ENCODE measurements around the gene RASGRF2. TPM values are rescaled to one million over a fixed set of nuclear protein-coding genes. Genes with fewer than 3 reads are reported as not detected.

Gene RASGRF2
- total and polyA plus RNA-seq, 2 of the 13 experiments (the other 11 are each of a cell fraction or from before 2014, with no cell fraction given) = 23.6 to 29.0 TPM

DNA sequence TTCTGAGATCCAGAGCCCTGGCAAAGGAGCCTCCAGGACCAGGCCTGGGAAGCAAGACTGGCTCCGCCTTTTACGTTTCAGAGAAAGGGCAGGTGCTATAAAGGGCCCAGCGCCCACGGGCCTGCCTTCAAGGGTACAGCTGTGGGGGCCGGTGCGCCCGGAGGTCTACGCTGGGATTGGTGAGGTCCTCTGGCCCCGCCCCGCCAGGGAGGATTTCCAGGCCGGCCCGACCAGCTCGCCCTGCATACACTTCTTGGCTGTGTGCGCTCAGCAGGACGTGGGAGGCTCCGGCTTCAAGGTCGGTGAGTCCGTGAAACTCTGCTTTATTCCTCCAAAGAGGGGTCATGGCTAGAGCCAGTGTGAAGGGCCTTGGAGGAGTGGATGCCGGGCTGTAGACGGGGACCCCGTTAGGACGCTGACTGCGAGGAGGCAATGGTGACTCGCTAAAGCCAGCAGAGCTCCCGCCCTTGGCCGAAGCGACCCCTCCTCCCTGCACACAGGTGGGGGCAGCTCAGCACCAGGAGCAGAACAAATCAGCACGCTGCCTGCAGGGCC is 273.0 kb downstream of the RASGRF2 start, which contains the start of gene CKMT2 (continued):
- TF ChIP-seq, protein P1, sequence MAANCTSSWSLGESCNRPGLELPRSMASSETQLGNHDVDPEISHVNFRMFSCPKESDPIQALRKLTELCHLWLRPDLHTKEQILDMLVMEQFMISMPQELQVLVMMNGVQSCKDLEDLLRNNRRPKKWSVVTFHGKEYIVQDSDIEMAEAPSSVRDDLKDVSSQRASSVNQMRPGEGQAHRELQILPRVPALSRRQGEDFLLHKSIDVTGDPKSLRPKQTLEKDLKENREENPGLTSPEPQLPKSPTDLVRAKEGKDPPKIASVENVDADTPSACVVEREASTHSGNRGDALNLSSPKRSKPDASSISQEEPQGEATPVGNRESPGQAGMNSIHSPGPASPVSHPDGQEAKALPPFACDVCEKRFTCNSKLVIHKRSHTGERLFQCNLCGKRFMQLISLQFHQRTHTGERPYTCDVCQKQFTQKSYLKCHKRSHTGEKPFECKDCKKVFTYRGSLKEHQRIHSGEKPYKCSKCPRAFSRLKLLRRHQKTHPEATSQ (CRISPR knock-in tag; IDR thresholded peaks at IDR 0.05; ENCODE audit: borderline replicate concordance) = no peak
- TF ChIP-seq YY1 (IDR thresholded peaks at IDR 0.05; ENCODE audit: insufficient read depth, insufficient replicate concordance, low read depth, low read length) (no peak), WIZ (CRISPR knock-in tag; IDR thresholded peaks at IDR 0.05) (no peak), ZNF20 (CRISPR knock-in tag; IDR thresholded peaks at IDR 0.05) (no peak), MTA1 (CRISPR knock-in tag; IDR thresholded peaks at IDR 0.05; ENCODE audit: borderline replicate concordance) (no peak), XRCC5 (optimal IDR thresholded peaks at IDR 0.05; ENCODE audit: low read length) (no peak), ZNF616 (CRISPR knock-in tag; IDR thresholded peaks at IDR 0.05; ENCODE audit: low read depth) (no peak), ZNF124 (CRISPR knock-in tag; IDR thresholded peaks at IDR 0.05) (no peak), IKZF1 (IDR thresholded peaks at IDR 0.05) (no peak), ZNF335 (CRISPR knock-in tag; IDR thresholded peaks at IDR 0.05) (no peak), TFDP1 (CRISPR knock-in tag; IDR thresholded peaks at IDR 0.05; ENCODE audit: borderline replicate concordance) (no peak), LBX2 (CRISPR knock-in tag; IDR thresholded peaks at IDR 0.05; ENCODE audit: borderline replicate concordance) (no peak), HNRNPH1 (optimal IDR thresholded peaks at IDR 0.05; ENCODE audit: low read depth, low read length) (no peak), ZNF24 (IDR thresholded peaks at IDR 0.05) (no peak), JUNB (CRISPR knock-in tag; IDR thresholded peaks at IDR 0.05; ENCODE audit: borderline replicate concordance) (no peak), ATF7-NPFF (CRISPR knock-in tag; IDR thresholded peaks at IDR 0.05; ENCODE audit: low read depth) (0 out of 2 replicates have a peak, but pooled peaks have one; percentile 47), EEA1 (CRISPR knock-in tag; IDR thresholded peaks at IDR 0.05; ENCODE audit: borderline replicate concordance) (no peak), ZMYM2 (CRISPR knock-in tag; IDR thresholded peaks at IDR 0.05) (no peak), ZNF670 (CRISPR knock-in tag; IDR thresholded peaks at IDR 0.05; ENCODE audit: borderline replicate concordance) (no peak), ZNF136 (CRISPR knock-in tag; IDR thresholded peaks at IDR 0.05; ENCODE audit: low read depth) (no peak), ZNF17 (CRISPR knock-in tag; IDR thresholded peaks at IDR 0.05) (no peak), POGZ (CRISPR knock-in tag; IDR thresholded peaks at IDR 0.05) (peak; percentile 59; the same call in 1 of the 2 replicates), DR1 (CRISPR knock-in tag; IDR thresholded peaks at IDR 0.05) (peak; percentile 78)
- TF ChIP-seq, protein P2, sequence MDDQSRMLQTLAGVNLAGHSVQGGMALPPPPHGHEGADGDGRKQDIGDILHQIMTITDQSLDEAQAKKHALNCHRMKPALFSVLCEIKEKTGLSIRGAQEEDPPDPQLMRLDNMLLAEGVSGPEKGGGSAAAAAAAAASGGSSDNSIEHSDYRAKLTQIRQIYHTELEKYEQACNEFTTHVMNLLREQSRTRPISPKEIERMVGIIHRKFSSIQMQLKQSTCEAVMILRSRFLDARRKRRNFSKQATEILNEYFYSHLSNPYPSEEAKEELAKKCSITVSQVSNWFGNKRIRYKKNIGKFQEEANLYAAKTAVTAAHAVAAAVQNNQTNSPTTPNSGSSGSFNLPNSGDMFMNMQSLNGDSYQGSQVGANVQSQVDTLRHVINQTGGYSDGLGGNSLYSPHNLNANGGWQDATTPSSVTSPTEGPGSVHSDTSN (CRISPR knock-in tag; IDR thresholded peaks at IDR 0.05; ENCODE audit: borderline replicate concordance) = no peak
- TF ChIP-seq, protein P3, sequence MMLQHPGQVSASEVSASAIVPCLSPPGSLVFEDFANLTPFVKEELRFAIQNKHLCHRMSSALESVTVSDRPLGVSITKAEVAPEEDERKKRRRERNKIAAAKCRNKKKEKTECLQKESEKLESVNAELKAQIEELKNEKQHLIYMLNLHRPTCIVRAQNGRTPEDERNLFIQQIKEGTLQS (CRISPR knock-in tag; IDR thresholded peaks at IDR 0.05) = no peak

Measured in HepG2 (cell line).